Measurements from ENCODE around the gene RNF8. TPM values are rescaled to one million over a fixed set of nuclear protein-coding genes. Genes with fewer than 3 reads are reported as not detected.

RNF8 gene
- total RNA-seq, 1 experiment from 2014 or later, result 22.0 TPM

- CTCF ChIA-PET, result interaction anchor here (8.7 kb wide), 1 partner anchor 15 kb away, joined by 62 read pairs; no protein-coding TSS in a partner anchor
- Mint-ChIP-seq H3K27ac (ENCODE audit: low read depth, unreplicated experiment) (no peak overlapping the region), H3K4me3 (ENCODE audit: unreplicated experiment) (no peak overlapping the region), H3K9me3 (ENCODE audit: unreplicated experiment) (no peaks in the 10 kb centered on the region), H3K4me1 (ENCODE audit: insufficient read depth, unreplicated experiment) (no peaks in the 10 kb centered on the region), H3K36me3 (ENCODE audit: insufficient read depth, unreplicated experiment) (peaks cover 20% of the 10 kb centered on the region), H3K27me3 (ENCODE audit: insufficient read depth, unreplicated experiment) (no peaks in the 10 kb centered on the region)
- intact Hi-C loops (cut with micrococcal nuclease), result no loop called here
- BruUV-seq (replicated peaks), result no TSS peak
- POLR2A ChIA-PET, result interaction anchor here (0.6 kb wide), 1 partner anchor 14 kb away, joined by 3 read pairs; no protein-coding TSS in a partner anchor
- no peak for DNase-seq (ENCODE audit: unreplicated experiment)
- TF ChIP-seq CTCF (IDR thresholded peaks at IDR 0.05; ENCODE audit: unreplicated experiment), result no peak
Observed at GRCh38 chr6:37309692-37310091, 44.1 kb upstream of the RNF8 start.

GRCh38 chr6:37310966-37311365 is 42.8 kb upstream of the RNF8 start:
- no peaks in the 10 kb centered on the region for H3K9me3 Mint-ChIP-seq (ENCODE audit: unreplicated experiment)
- H3K4me1 Mint-ChIP-seq (ENCODE audit: insufficient read depth, unreplicated experiment), result no peaks in the 10 kb centered on the region
- no peak overlapping the region for H3K4me3 Mint-ChIP-seq (ENCODE audit: unreplicated experiment)
- intact Hi-C loops (cut with micrococcal nuclease), result no loop called here
- H3K27me3 Mint-ChIP-seq (ENCODE audit: insufficient read depth, unreplicated experiment), result no peaks in the 10 kb centered on the region
- no peak overlapping the region for H3K27ac Mint-ChIP-seq (ENCODE audit: low read depth, unreplicated experiment)
- BruUV-seq (replicated peaks), result no TSS peak
- ChIA-PET POLR2A (interaction anchor here (0.6 to 1.0 kb wide), 2 partner anchors 9 to 694 kb away, joined by 3 to 7 read pairs; no protein-coding TSS in a partner anchor), CTCF (interaction anchor here (0.9 to 8.7 kb wide), 2 partner anchors 14 to 381 kb away, joined by 4 to 62 read pairs; no protein-coding TSS in a partner anchor)
- no peak for TF ChIP-seq CTCF (IDR thresholded peaks at IDR 0.05; ENCODE audit: unreplicated experiment)
- no peak for DNase-seq (ENCODE audit: unreplicated experiment)
- peaks cover 20% of the 10 kb centered on the region for H3K36me3 Mint-ChIP-seq (ENCODE audit: insufficient read depth, unreplicated experiment)

DNA sequence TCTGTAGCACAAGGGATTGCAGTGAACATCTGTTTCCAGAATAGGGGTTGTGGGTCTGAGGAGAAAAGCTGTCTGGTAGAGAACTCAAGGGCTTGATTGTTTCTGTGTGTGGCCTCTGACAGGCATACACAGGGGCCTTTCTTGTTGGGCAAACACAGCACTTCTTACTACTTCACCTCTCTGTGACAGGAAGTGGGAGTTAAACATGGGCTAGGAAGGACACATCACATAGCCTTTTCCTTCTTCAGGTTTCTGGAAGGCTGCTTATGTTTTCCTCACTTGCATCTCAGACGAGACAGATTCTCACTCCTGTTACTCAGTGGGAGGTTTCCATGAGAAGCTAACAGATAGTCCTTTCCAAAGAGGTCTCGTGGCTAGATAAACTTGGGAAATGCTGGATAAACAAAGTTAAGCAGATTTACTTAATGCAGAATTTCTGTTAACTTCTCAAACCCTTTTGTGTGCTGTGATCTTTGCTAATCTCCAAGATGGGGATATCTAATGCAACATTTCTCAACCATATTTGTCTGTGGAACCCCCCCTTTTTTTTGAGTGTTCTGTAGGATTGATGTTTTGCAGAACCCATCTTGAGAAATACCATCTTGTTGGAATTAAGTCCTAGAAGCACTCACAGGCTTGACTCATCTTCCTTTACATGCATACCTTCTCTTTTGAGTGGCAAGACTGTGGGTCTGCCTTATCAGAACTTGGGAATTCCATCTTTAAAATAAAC is 41.9 kb upstream of the RNF8 start:
- intact Hi-C loops (cut with micrococcal nuclease), result no loop called here
- peaks cover 20% of the 10 kb centered on the region for H3K36me3 Mint-ChIP-seq (ENCODE audit: insufficient read depth, unreplicated experiment)
- BruUV-seq (replicated peaks), result no TSS peak

More for the DNA sequence above, 41.9 kb upstream of the RNF8 start:
- H3K4me1 Mint-ChIP-seq (ENCODE audit: insufficient read depth, unreplicated experiment), result no peaks in the 10 kb centered on the region
- H3K4me3 Mint-ChIP-seq (ENCODE audit: unreplicated experiment), result no peak overlapping the region
- TF ChIP-seq CTCF (IDR thresholded peaks at IDR 0.05; ENCODE audit: unreplicated experiment), result no peak
- H3K27me3 Mint-ChIP-seq (ENCODE audit: insufficient read depth, unreplicated experiment), result no peaks in the 10 kb centered on the region
- no peaks in the 10 kb centered on the region for H3K9me3 Mint-ChIP-seq (ENCODE audit: unreplicated experiment)
- H3K27ac Mint-ChIP-seq (ENCODE audit: low read depth, unreplicated experiment), result no peak overlapping the region
- DNase-seq (ENCODE audit: unreplicated experiment), result no peak
- CTCF ChIA-PET, result interaction anchor here (0.6 to 8.7 kb wide), 5 partner anchors 9 to 293 kb away, joined by 3 to 62 read pairs (median 6); no protein-coding TSS in a partner anchor
- POLR2A ChIA-PET, result no interaction called here
